KMS-11 (cell line): ENCODE results near the gene CTNNA3.

ENCODE experiments used
- H2AFZ ChIP-seq: fragments of 200-600 bp; sonication (generic); 2 replicates; pipeline ENCODE4 v1.6.1; 2016; ENCODE audit warnings: antibody characterized with exemption, mixed run types, low read depth
- H3K27ac ChIP-seq: fragments of 200-600 bp; sonication (generic); 2 replicates; pipeline ENCODE4 v1.6.1; 2016; ENCODE audit warnings: mild to moderate bottlenecking, mixed run types
- H3K27me3 ChIP-seq: fragments of 200-600 bp; sonication (generic); 2 replicates; pipeline ENCODE4 v1.6.1; 2017; ENCODE audit warnings: mild to moderate bottlenecking, low read depth, mixed run types, moderate library complexity; ENCODE audit not compliant: insufficient read depth
- H3K36me3 ChIP-seq: fragments of 200-600 bp; sonication (generic); 2 replicates; pipeline ENCODE4 v1.6.1; 2017; ENCODE audit warnings: mild to moderate bottlenecking, mixed run types; ENCODE audit not compliant: insufficient read depth
- H3K4me1 ChIP-seq: fragments of 200-600 bp; sonication (generic); 2 replicates; pipeline ENCODE4 v1.6.1; 2016; ENCODE audit warnings: mild to moderate bottlenecking, low read depth, mixed run types; ENCODE audit not compliant: poor library complexity, severe bottlenecking
- H3K4me2 ChIP-seq: fragments of 200-600 bp; sonication (generic); 2 replicates; pipeline ENCODE4 v1.7.0; 2016; ENCODE audit warnings: mild to moderate bottlenecking, mixed run types
- H3K4me3 ChIP-seq: fragments of 200-600 bp; sonication (generic); IDR thresholded peaks from 2 replicates; pipeline ENCODE4 v1.6.1; 2017; ENCODE audit warnings: low read depth, low read length, mixed read lengths; ENCODE audit not compliant: insufficient read depth
- H3K79me2 ChIP-seq: fragments of 200-600 bp; sonication (generic); 2 replicates; pipeline ENCODE4 v1.6.1; 2016; ENCODE audit warnings: low read depth, mixed run types; ENCODE audit not compliant: insufficient read depth
- H3K9ac ChIP-seq: fragments of 200-600 bp; sonication (generic); 2 replicates; pipeline ENCODE4 v1.6.1; 2016; ENCODE audit warnings: mild to moderate bottlenecking, mixed run types
- H4K20me1 ChIP-seq: fragments of 200-600 bp; sonication (generic); 2 replicates; pipeline ENCODE4 v1.6.1; 2016; ENCODE audit warnings: mild to moderate bottlenecking, mixed run types; ENCODE audit not compliant: insufficient read depth
- TF ChIP-seq, protein P1 (sequence below): fragments of 200-600 bp; sonication (generic); conservative IDR thresholded peaks from 2 replicates; pipeline ENCODE4 v1.6.1; 2017; ENCODE audit warnings: low read depth, mild to moderate bottlenecking, antibody characterized with exemption, low read length, moderate library complexity, mixed read lengths

The CTNNA3 gene

DNA sequence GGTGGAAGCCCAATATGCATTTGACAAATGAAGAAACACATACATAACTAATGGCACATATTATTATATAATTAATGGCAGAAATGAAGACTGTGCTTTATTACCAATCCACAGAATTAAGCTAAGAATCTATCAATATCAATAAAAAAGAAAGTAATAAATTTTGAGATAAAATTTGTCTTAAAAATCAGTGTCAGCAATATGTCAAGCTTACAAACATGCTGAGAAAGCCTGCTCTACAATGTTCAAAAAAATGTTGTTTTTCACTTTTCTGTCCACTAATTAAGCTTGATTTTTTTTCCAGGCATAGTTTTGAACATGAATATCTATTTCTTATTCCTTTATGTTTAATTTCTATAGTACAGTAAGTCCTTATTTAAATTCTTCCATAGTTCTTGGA, 1491.2 kb downstream of the CTNNA3 start:
- H3K27ac ChIP-seq: no peak overlapping the region
- no peak overlapping the region for H2AFZ ChIP-seq
- no peak overlapping the region for H3K4me2 ChIP-seq
- no peaks in the 10 kb centered on the region for H4K20me1 ChIP-seq
- no peaks in the 10 kb centered on the region for H3K79me2 ChIP-seq
- no peaks in the 10 kb centered on the region for H3K27me3 ChIP-seq
- no peak overlapping the region for H3K9ac ChIP-seq
- H3K4me1 ChIP-seq: no peaks in the 10 kb centered on the region
- no peaks in the 10 kb centered on the region for H3K36me3 ChIP-seq
- no peak overlapping the region for H3K4me3 ChIP-seq
- TF ChIP-seq, protein P1, sequence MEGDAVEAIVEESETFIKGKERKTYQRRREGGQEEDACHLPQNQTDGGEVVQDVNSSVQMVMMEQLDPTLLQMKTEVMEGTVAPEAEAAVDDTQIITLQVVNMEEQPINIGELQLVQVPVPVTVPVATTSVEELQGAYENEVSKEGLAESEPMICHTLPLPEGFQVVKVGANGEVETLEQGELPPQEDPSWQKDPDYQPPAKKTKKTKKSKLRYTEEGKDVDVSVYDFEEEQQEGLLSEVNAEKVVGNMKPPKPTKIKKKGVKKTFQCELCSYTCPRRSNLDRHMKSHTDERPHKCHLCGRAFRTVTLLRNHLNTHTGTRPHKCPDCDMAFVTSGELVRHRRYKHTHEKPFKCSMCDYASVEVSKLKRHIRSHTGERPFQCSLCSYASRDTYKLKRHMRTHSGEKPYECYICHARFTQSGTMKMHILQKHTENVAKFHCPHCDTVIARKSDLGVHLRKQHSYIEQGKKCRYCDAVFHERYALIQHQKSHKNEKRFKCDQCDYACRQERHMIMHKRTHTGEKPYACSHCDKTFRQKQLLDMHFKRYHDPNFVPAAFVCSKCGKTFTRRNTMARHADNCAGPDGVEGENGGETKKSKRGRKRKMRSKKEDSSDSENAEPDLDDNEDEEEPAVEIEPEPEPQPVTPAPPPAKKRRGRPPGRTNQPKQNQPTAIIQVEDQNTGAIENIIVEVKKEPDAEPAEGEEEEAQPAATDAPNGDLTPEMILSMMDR: no peak

DNA sequence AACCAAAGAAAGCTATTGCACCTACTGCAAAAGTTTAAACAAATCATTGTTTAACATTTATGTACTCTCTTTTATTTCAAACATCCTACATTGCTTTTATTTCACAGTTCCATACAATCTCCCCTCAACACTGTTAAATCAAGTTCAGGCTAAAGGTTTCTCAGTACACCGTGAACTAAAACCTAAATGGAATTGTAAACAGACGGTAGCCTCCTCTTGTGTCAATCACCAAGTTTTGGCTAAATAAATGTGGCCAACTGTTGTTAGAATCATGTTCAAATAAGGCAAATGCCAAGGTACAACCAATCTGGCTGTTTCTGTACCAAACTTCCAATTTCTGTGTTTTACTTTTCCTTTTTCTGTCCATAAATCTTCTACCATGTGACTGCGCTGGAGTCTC, 1493.9 kb downstream of the CTNNA3 start:
- Histone ChIP-seq H3K27ac (no peak overlapping the region), H3K4me2 (no peak overlapping the region), H3K79me2 (no peaks in the 10 kb centered on the region), H3K27me3 (no peaks in the 10 kb centered on the region), H3K4me3 (no peak overlapping the region), H4K20me1 (no peaks in the 10 kb centered on the region), H2AFZ (no peak overlapping the region), H3K4me1 (no peaks in the 10 kb centered on the region), H3K9ac (no peak overlapping the region), H3K36me3 (no peaks in the 10 kb centered on the region)
- TF ChIP-seq, protein P1: no peak

DNA sequence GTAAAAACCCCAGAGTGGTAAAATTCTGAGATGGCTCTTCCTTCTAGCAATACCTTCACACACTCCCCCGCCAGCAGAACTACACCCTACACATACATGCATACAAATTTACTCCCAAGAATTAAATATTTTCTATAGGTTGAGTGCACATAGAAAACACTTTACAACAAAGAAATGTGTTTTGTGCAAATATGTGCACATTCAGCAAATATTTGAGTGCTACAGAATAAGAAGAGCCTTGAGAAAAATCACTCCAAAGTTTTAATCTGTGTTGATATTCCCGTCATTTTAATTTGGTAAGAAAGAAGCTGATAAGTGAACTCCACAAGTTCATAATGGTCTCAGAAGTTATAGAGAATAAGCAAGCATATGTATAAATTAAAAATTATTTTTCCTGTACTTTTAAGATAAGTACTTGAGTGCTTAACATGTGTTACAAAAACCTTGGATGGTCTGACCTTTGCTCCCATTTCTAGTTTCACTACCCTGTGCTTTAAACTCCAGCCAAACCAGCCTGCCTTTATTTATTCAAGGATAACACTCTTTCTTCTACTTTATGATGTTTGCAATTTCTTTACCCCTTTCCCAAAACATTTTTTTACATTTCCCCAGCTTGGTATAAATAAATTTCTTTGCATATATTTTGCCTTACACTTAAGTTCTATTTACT, 1503.7 kb downstream of the CTNNA3 start:
- no peaks in the 10 kb centered on the region for H3K36me3 ChIP-seq
- TF ChIP-seq, protein P1: no peak
- H4K20me1 ChIP-seq: no peaks in the 10 kb centered on the region
- no peaks in the 10 kb centered on the region for H3K79me2 ChIP-seq
- no peaks in the 10 kb centered on the region for H3K27me3 ChIP-seq
- no peak overlapping the region for H2AFZ ChIP-seq
- no peak overlapping the region for H3K4me3 ChIP-seq
- H3K4me2 ChIP-seq: no peak overlapping the region
- no peaks in the 10 kb centered on the region for H3K4me1 ChIP-seq
- no peak overlapping the region for H3K9ac ChIP-seq
- no peak overlapping the region for H3K27ac ChIP-seq

DNA sequence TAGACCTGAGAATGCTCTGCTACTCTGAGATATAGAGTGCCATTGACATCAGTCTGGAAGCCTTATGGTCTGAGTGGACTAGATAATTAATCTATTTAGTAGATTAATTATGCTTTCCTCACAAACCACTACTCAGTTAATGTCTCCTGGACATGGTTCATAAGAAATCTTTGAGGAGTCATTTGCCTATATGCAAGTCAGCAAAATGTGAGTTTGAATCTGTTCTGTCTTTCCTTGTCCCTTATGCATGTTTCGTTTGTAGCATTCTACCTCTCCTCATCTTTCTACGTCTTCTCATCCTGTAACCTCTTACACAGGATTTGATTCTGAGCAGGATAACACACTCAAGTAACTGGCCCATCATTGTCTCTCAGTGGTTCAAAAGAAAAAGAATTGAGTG, 1505.6 kb downstream of the CTNNA3 start:
- TF ChIP-seq, protein P1: no peak
- no peaks in the 10 kb centered on the region for H3K36me3 ChIP-seq
- no peak overlapping the region for H3K9ac ChIP-seq
- H3K27me3 ChIP-seq: no peaks in the 10 kb centered on the region
- H3K4me2 ChIP-seq: no peak overlapping the region
- H2AFZ ChIP-seq: no peak overlapping the region
- H3K79me2 ChIP-seq: no peaks in the 10 kb centered on the region
- H3K4me1 ChIP-seq: no peaks in the 10 kb centered on the region
- no peaks in the 10 kb centered on the region for H4K20me1 ChIP-seq
- no peak overlapping the region for H3K27ac ChIP-seq
- no peak overlapping the region for H3K4me3 ChIP-seq
